Endothelial cell of umbilical vein (primary cell): ENCODE measurements around the gene AZU1. TPM values are rescaled to one million over a fixed set of nuclear protein-coding genes. Genes with fewer than 3 reads are reported as not detected.

Source experiments
- BruUV-seq: library from RNA; stranded (reverse); fragments of 400-500 nt; replicated peaks from 2 replicates; lab custom pipeline; 2021; lab: Mats Ljungman, UMichigan
- CTCF ChIA-PET: fragments of 300-600, 350-600 bp; sonication (Branson Sonifier 250); formaldehyde crosslinking; loops from one replicate; lab custom pipeline; 2021; ENCODE audit warnings: antibody characterized with exemption, inconsistent platforms; lab: Charles Lee
- POLR2A ChIA-PET: fragments of 300-600, 350-600 bp; sonication (Branson Sonifier 250); formaldehyde crosslinking; loops from one replicate; lab custom pipeline; 2021; ENCODE audit warnings: antibody characterized with exemption, inconsistent platforms; lab: Charles Lee
- DNase-seq: peaks from one replicate; pipeline ENCODE4 v3.0.0-alpha.2; 2011; ENCODE audit warnings: low read depth, low spot score
- FAIRE-seq: peaks from 2 replicates; lab custom pipeline; 2011; peaks lifted over from hg19 to GRCh38; lab: Jason Lieb, UNC
- H2AFZ ChIP-seq: 2 replicates; pipeline ENCODE4 v1.6.0; 2012; ENCODE audit warnings: low read depth, low read length, control low read depth, inconsistent platforms
- H3K27ac ChIP-seq: 2 replicates; pipeline ENCODE4 v1.5.1; 2011; ENCODE audit warnings: low read depth, mild to moderate bottlenecking, control low read depth, low read length, moderate library complexity; ENCODE audit not compliant: insufficient read depth
- H3K27me3 ChIP-seq, 2 experiments: 2 replicates each; pipeline versions ENCODE4 v1.6.0 to v1.6.1; 2011; ENCODE audit warnings: low read length in 2 of 2, mixed read lengths in 1 of 2; ENCODE audit not compliant: control insufficient read depth in 2 of 2, insufficient read depth in 2 of 2
- H3K36me3 ChIP-seq, 2 experiments: 2 replicates in 1 of 2; 3 replicates in 1 of 2; pipeline ENCODE4 v1.5.1; 2011; ENCODE audit warnings: low read length in 2 of 2, mild to moderate bottlenecking in 1 of 2, moderate library complexity in 1 of 2; ENCODE audit not compliant: control insufficient read depth in 2 of 2, insufficient read depth in 2 of 2; ENCODE audit errors: extremely low read depth in 1 of 2
- H3K4me1 ChIP-seq: 3 replicates; pipeline ENCODE4 v1.5.1; 2011; ENCODE audit warnings: mild to moderate bottlenecking, low read length; ENCODE audit not compliant: control insufficient read depth, insufficient read depth; ENCODE audit errors: extremely low read depth
- H3K4me2 ChIP-seq: 2 replicates; pipeline ENCODE4 v1.6.1; 2011; ENCODE audit warnings: low read length, control low read depth, mixed read lengths; ENCODE audit not compliant: insufficient read depth
- H3K4me3 ChIP-seq, 3 experiments: fragments of 200-600 bp in 1 of 3; sonication (generic), shearing (Covaris generic) in 1 of 3; replicated peaks in 1 of 3; 2 replicates each; pipeline ENCODE4 v1.5.1; 2011 to 2016; ENCODE audit warnings: control low read depth in 3 of 3, low read length in 3 of 3, mild to moderate bottlenecking in 2 of 3, inconsistent platforms in 1 of 3, low read depth in 1 of 3, moderate library complexity in 1 of 3; ENCODE audit not compliant: insufficient read depth in 1 of 3
- H3K79me2 ChIP-seq: 2 replicates; pipeline ENCODE4 v1.6.0; 2012; ENCODE audit warnings: low read length, inconsistent platforms; ENCODE audit not compliant: control insufficient read depth, insufficient read depth
- H3K9ac ChIP-seq: replicated peaks from 2 replicates; pipeline ENCODE3; 2011; ENCODE audit warnings: low read length, control low read depth; ENCODE audit not compliant: insufficient read depth; ENCODE audit errors: extremely low read depth
- H3K9me1 ChIP-seq: replicated peaks from 3 replicates; pipeline ENCODE4 v1.6.0; 2011; ENCODE audit warnings: mild to moderate bottlenecking, low read length; ENCODE audit not compliant: control insufficient read depth, insufficient read depth; ENCODE audit errors: extremely low read depth
- H3K9me3 ChIP-seq: replicated peaks from 2 replicates; pipeline ENCODE4 v1.5.1; 2012; ENCODE audit warnings: low read length, inconsistent platforms; ENCODE audit not compliant: control insufficient read depth, insufficient read depth
- H4K20me1 ChIP-seq: replicated peaks from 2 replicates; pipeline ENCODE3; 2011; ENCODE audit warnings: mild to moderate bottlenecking, low read length; ENCODE audit not compliant: control insufficient read depth, insufficient read depth; ENCODE audit errors: extremely low read depth
- EZH2 ChIP-seq: IDR thresholded peaks from 2 replicates; pipeline ENCODE4 v1.6.1; 2012; ENCODE audit warnings: borderline replicate concordance, low read depth, mild to moderate bottlenecking, moderate library complexity, low read length, inconsistent platforms; ENCODE audit not compliant: severe bottlenecking
- FOS ChIP-seq: IDR thresholded peaks from 2 replicates; pipeline ENCODE4 v1.6.1; 2011; ENCODE audit warnings: mild to moderate bottlenecking, low read length, moderate library complexity, borderline replicate concordance; ENCODE audit not compliant: insufficient read depth
- GATA2 ChIP-seq: IDR thresholded peaks from 2 replicates; pipeline ENCODE4 v1.7.0; 2011; ENCODE audit warnings: low read depth, mild to moderate bottlenecking, moderate library complexity, mixed read lengths, low read length; ENCODE audit not compliant: insufficient read length, insufficient read depth
- JUN ChIP-seq: IDR thresholded peaks from 2 replicates; pipeline ENCODE4 v1.6.1; 2011; ENCODE audit warnings: borderline replicate concordance, low read depth; ENCODE audit not compliant: insufficient read length, insufficient read depth
- MYC ChIP-seq: IDR thresholded peaks from one replicate; pipeline ENCODE4 v1.6.1; 2011; ENCODE audit warnings: mild to moderate bottlenecking, low read depth, low read length
- POLR2A ChIP-seq: IDR thresholded peaks from 2 replicates; pipeline ENCODE4 v1.6.1; 2012; ENCODE audit warnings: low read depth, mild to moderate bottlenecking, control low read depth, low read length
- POLR2AphosphoS5 ChIP-seq: IDR thresholded peaks from 2 replicates; pipeline ENCODE4 v1.6.1; 2012; ENCODE audit warnings: low read depth, mild to moderate bottlenecking, control low read depth, low read length, moderate library complexity; ENCODE audit not compliant: insufficient read depth
- dilution Hi-C: fragments of 300-500 bp; cut with MboI; formaldehyde crosslinking; loops from one replicate; pipeline ENCODE4 v1.15.0; 2019; ENCODE audit warnings: low sequenced_read_pairs; ENCODE audit not compliant: extremely low pct_ligation_motif_present
- intact Hi-C: fragments of 100-400 bp; cut with micrococcal nuclease; formaldehyde crosslinking; loops from one replicate; pipeline ENCODE4 v1.10.0; 2022
- polyA plus RNA-seq, 4 experiments: library from polyadenylated mRNA; depleted of rRNA in 3 of 4; stranded (reverse) in 3 of 4; unstranded in 1 of 4; fragments of >200 nt; gene quantifications; 2 replicates each; pipeline versions ENCODE4 v1.2.1 to v1.2.3, GENCODE V29; 2011 to 2012; ENCODE audit warnings: missing spikeins in 1 of 4
- total RNA-seq: library from RNA; stranded (reverse); gene quantifications from 2 replicates; pipeline ENCODE4 v1.2.3, GENCODE V29; 2021
- TF ChIP-seq, protein P1 (sequence below): IDR thresholded peaks from 2 replicates; pipeline ENCODE4 v1.6.1; 2011; ENCODE audit not compliant: insufficient read depth, insufficient read length
- TF ChIP-seq, protein P2 (sequence below), 2 donors: IDR thresholded peaks; 1 replicate in 1 of 2; 2 replicates in 1 of 2; pipeline ENCODE4 v1.5.1; 2011; ENCODE audit warnings: low read length in 2 of 2, mild to moderate bottlenecking in 2 of 2, moderate library complexity in 2 of 2, control low read depth in 1 of 2, inconsistent platforms in 1 of 2, low read depth in 1 of 2; ENCODE audit not compliant: insufficient read depth in 1 of 2; ENCODE audit errors: extremely low read depth in 1 of 2

The AZU1 gene
- total and polyA plus RNA-seq, 2 donors (not counting 3 experiments of a cell fraction or from before 2014, with no cell fraction given): 0.12 TPM; not detected in 1

DNA sequence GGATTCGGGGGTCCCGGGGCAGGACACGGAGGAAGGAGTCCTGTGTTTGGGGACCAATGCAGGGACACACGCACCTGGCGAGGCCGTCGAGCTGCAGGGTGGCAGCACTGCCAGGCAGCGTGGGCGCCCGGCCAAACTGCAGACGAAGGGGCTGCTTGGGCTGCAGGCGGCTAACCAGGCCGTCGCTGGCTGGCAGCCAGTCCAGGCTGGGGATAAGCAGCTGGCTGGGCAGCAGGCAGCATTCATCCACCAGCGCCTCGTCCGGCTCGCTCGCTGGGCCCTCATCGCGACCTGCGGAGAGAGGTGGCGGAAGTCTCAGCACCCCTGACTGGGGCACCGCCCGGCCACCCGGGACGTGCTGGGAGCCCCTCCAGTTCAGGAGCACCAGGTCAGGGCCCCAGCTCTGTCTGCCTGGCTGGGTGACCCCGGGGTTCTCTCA lies 43.3 kb downstream of the AZU1 start:
- BruUV-seq: no TSS peak
- no peak overlapping the region for H3K27ac ChIP-seq
- no peaks in the 10 kb centered on the region for H4K20me1 ChIP-seq
- H3K9me3 ChIP-seq: no peaks in the 10 kb centered on the region
- FAIRE-seq (no peak), DNase-seq (no peak)
- H3K79me2 ChIP-seq: no peaks in the 10 kb centered on the region
- peaks cover 0 to 16% of the 10 kb centered on the region in 2 experiments for H3K36me3 ChIP-seq
- CTCF ChIA-PET: no interaction called here
- POLR2A ChIA-PET: no interaction called here
- dilution Hi-C loops (no loop called here), intact Hi-C loops (loop anchor here (1.0 kb wide), 1 partner anchor 38 kb away; no protein-coding TSS in a partner anchor)
- H3K9ac ChIP-seq: no peak overlapping the region
- no peaks in the 10 kb centered on the region for H3K27me3 ChIP-seq
- no peak overlapping the region for H3K4me2 ChIP-seq
- no peaks in the 10 kb centered on the region for H3K9me1 ChIP-seq
- peaks cover 9% of the 10 kb centered on the region for H3K4me1 ChIP-seq
- H3K4me3 ChIP-seq: no peak overlapping the region
- H2AFZ ChIP-seq: no peak overlapping the region
- TF ChIP-seq EZH2: no peak
- no peak for TF ChIP-seq JUN
- no peak for TF ChIP-seq MYC
- TF ChIP-seq, protein P1, sequence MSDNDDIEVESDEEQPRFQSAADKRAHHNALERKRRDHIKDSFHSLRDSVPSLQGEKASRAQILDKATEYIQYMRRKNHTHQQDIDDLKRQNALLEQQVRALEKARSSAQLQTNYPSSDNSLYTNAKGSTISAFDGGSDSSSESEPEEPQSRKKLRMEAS: no peak
- TF ChIP-seq POLR2AphosphoS5: no peak
- TF ChIP-seq FOS: no peak
- TF ChIP-seq, protein P2, sequence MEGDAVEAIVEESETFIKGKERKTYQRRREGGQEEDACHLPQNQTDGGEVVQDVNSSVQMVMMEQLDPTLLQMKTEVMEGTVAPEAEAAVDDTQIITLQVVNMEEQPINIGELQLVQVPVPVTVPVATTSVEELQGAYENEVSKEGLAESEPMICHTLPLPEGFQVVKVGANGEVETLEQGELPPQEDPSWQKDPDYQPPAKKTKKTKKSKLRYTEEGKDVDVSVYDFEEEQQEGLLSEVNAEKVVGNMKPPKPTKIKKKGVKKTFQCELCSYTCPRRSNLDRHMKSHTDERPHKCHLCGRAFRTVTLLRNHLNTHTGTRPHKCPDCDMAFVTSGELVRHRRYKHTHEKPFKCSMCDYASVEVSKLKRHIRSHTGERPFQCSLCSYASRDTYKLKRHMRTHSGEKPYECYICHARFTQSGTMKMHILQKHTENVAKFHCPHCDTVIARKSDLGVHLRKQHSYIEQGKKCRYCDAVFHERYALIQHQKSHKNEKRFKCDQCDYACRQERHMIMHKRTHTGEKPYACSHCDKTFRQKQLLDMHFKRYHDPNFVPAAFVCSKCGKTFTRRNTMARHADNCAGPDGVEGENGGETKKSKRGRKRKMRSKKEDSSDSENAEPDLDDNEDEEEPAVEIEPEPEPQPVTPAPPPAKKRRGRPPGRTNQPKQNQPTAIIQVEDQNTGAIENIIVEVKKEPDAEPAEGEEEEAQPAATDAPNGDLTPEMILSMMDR (IDR thresholded peaks at IDR 0.05; ENCODE audit: extremely low read depth in 1 of 2, insufficient read depth in 1 of 2, low read depth in 1 of 2, low read length in 2 of 2): no peak
- no peak for TF ChIP-seq POLR2A
- no peak for TF ChIP-seq GATA2
